CD4-positive, alpha-beta T cell (primary cell): ENCODE data around the gene GAREM2. TPM values are rescaled to one million over a fixed set of nuclear protein-coding genes. Genes with fewer than 3 reads are reported as not detected.

Source experiments
- ATAC-seq: fragments of 200-7000 bp; cut with Tn5 transposase; one replicate; pipeline ENCODE4 v1.10.0; 2022; ENCODE audit warnings: mild to moderate bottlenecking; ENCODE audit not compliant: poor library complexity
- CTCF ChIA-PET: fragments of 350-600 bp; sonication (Branson Sonifier 250); formaldehyde crosslinking; loops from one replicate; lab custom pipeline; 2021; ENCODE audit warnings: antibody characterized with exemption, inconsistent platforms; lab: Charles Lee
- POLR2A ChIA-PET: fragments of 350-600 bp; sonication (Branson Sonifier 250); formaldehyde crosslinking; loops from one replicate; lab custom pipeline; 2021; ENCODE audit warnings: antibody characterized with exemption, inconsistent platforms; lab: Charles Lee
- DNase-seq, 14 experiments: peaks; one replicate each; pipeline ENCODE4 v3.0.0-alpha.2; 2013 to 2020; ENCODE audit warnings: mixed read lengths in 2 of 14
- H3K27ac ChIP-seq, 2 donors: one replicate each; pipeline versions ENCODE4 v1.5.1 to v1.7.0; 2013; ENCODE audit warnings: low read length in 2 of 2, low read depth in 1 of 2, mild to moderate bottlenecking in 1 of 2
- H3K27me3 ChIP-seq, 2 experiments: 1 replicate in 1 of 2; 2 replicates in 1 of 2; pipeline versions ENCODE4 v1.6.1 to v1.7.0; 2013; ENCODE audit warnings: low read length in 2 of 2, control low read depth in 1 of 2, mild to moderate bottlenecking in 1 of 2, moderate library complexity in 1 of 2; ENCODE audit not compliant: insufficient read depth in 2 of 2, control insufficient read depth in 1 of 2
- H3K36me3 ChIP-seq: one replicate; pipeline ENCODE4 v1.6.1; 2013; ENCODE audit warnings: low read length, control low read depth; ENCODE audit not compliant: insufficient read depth
- H3K4me1 ChIP-seq: one replicate; pipeline ENCODE4 v1.6.1; 2013; ENCODE audit warnings: low read length, control low read depth; ENCODE audit not compliant: insufficient read depth
- H3K4me3 ChIP-seq: one replicate; pipeline ENCODE4 v1.5.1; 2013; ENCODE audit warnings: mild to moderate bottlenecking, low read length, moderate library complexity
- H3K9me3 ChIP-seq, 2 experiments: 1 replicate in 1 of 2; 2 replicates in 1 of 2; pipeline versions ENCODE4 v1.6.1 to v1.7.0; 2013; ENCODE audit warnings: low read length in 2 of 2, mild to moderate bottlenecking in 2 of 2, control low read depth in 1 of 2, moderate library complexity in 1 of 2; ENCODE audit not compliant: control insufficient read depth in 1 of 2, insufficient read depth in 1 of 2
- H3K27ac Mint-ChIP-seq: one replicate; pipeline ENCODE4 v1.8.0; 2020; ENCODE audit warnings: mixed read lengths
- H3K27me3 Mint-ChIP-seq: one replicate; pipeline ENCODE4 v1.8.0; 2021; ENCODE audit warnings: mixed read lengths
- H3K36me3 Mint-ChIP-seq: one replicate; pipeline ENCODE4 v1.8.0; 2021; ENCODE audit warnings: low read depth, mixed read lengths
- H3K4me1 Mint-ChIP-seq: one replicate; pipeline ENCODE4 v1.8.0; 2021; ENCODE audit warnings: low read depth, mixed read lengths
- H3K4me3 Mint-ChIP-seq: one replicate; pipeline ENCODE4 v1.8.0; 2020; ENCODE audit warnings: mild to moderate bottlenecking, mixed read lengths
- H3K9me3 Mint-ChIP-seq: one replicate; pipeline ENCODE4 v1.8.0; 2020; ENCODE audit warnings: mixed read lengths
- intact Hi-C, 2 experiments: fragments of 100-400 bp; cut with DNase I in 1 of 2; cut with micrococcal nuclease in 1 of 2; formaldehyde crosslinking; loops; one replicate each; pipeline versions ENCODE4 v1.15.1 to v1.9.0; 2023 to 2025; cut with DNase I, micrococcal nuclease
- total RNA-seq, 174 experiments: library from RNA in 2 of 174; stranded (reverse) in 2 of 174; gene quantifications; one replicate each; pipeline ENCODE4 v1.2.3 and lab custom pipeline; 2021 to 2026
- TF ChIP-seq, protein P1 (sequence below): fragments of 200-600 bp; IDR thresholded peaks from one replicate; pipeline ENCODE4 v1.8.0; 2022; ENCODE audit warnings: antibody characterized with exemption, mild to moderate bottlenecking

GAREM2 gene
- total RNA-seq, 2 experiments from 2014 or later = 4.3 to 7.3 TPM

GRCh38 chr2:26191316-26192159 is 18.6 kb downstream of the GAREM2 start:
- H3K9me3 Mint-ChIP-seq = no peaks in the 10 kb centered on the region
- peaks cover 7% of the 10 kb centered on the region for H3K4me1 Mint-ChIP-seq
- H3K36me3 Mint-ChIP-seq = peaks cover 65% of the 10 kb centered on the region
- H3K9me3 ChIP-seq = no peaks in the 10 kb centered on the region
- CTCF ChIA-PET = no interaction called here
- H3K27ac Mint-ChIP-seq = no peak overlapping the region
- H3K4me3 Mint-ChIP-seq = no peak overlapping the region
- DNase-seq (no peak), ATAC-seq (no peak)
- H3K4me1 ChIP-seq = peaks cover 3% of the 10 kb centered on the region
- no peaks in the 10 kb centered on the region for H3K27me3 Mint-ChIP-seq
- no peak overlapping the region for H3K4me3 ChIP-seq
- TF ChIP-seq, protein P1, sequence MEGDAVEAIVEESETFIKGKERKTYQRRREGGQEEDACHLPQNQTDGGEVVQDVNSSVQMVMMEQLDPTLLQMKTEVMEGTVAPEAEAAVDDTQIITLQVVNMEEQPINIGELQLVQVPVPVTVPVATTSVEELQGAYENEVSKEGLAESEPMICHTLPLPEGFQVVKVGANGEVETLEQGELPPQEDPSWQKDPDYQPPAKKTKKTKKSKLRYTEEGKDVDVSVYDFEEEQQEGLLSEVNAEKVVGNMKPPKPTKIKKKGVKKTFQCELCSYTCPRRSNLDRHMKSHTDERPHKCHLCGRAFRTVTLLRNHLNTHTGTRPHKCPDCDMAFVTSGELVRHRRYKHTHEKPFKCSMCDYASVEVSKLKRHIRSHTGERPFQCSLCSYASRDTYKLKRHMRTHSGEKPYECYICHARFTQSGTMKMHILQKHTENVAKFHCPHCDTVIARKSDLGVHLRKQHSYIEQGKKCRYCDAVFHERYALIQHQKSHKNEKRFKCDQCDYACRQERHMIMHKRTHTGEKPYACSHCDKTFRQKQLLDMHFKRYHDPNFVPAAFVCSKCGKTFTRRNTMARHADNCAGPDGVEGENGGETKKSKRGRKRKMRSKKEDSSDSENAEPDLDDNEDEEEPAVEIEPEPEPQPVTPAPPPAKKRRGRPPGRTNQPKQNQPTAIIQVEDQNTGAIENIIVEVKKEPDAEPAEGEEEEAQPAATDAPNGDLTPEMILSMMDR = no peak
- POLR2A ChIA-PET = interaction anchor here (1.5 kb wide), 1 partner anchor 7 kb away, joined by 4 read pairs; no protein-coding TSS in a partner anchor
- H3K27ac ChIP-seq = no peak overlapping the region
- intact Hi-C loops = no loop called here
- H3K36me3 ChIP-seq = peaks cover 57% of the 10 kb centered on the region
- no peaks in the 10 kb centered on the region for H3K27me3 ChIP-seq

DNA sequence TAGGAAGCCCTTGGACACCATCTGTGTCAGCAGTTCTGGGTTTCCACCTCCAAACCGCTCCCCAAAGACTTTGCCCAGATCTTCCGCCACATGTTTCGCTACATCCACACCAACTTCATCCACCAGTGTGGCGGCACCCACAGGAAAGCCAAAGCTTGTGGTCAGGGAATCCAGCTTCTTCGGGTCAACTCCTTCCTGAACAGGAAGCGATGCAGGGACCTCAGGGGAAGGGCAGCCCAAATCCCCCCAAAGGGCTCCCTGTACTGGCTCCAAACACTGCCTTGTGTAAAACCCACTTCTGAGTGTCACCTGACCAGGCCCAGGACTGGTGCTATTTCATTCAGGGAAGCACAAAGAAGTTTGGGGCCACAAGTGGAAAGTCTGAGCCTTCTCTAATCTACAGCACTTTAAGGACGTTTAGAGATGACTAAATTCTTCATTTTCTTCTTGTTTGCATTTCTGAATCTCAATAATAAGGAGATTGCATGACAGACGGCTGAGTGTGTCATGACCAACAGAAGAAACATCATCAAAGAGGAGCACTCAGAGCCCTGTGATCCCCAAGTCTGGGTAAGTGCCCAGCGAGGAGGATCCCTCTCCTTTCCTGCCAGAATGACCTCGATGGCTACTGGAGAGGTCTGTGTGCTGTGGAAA is 20.8 kb downstream of the GAREM2 start:
- TF ChIP-seq, protein P1 = no peak
- Mint-ChIP-seq H3K27me3 (no peaks in the 10 kb centered on the region), H3K4me1 (no peaks in the 10 kb centered on the region), H3K27ac (no peak overlapping the region), H3K36me3 (peaks cover 87% of the 10 kb centered on the region), H3K4me3 (no peak overlapping the region), H3K9me3 (no peaks in the 10 kb centered on the region)
- no peak for ATAC-seq
- Histone ChIP-seq H3K9me3 (no peaks in the 10 kb centered on the region), H3K27me3 (no peaks in the 10 kb centered on the region), H3K27ac (no peak overlapping the region), H3K4me3 (no peak overlapping the region), H3K36me3 (peaks cover 77% of the 10 kb centered on the region), H3K4me1 (no peaks in the 10 kb centered on the region)
- no peak for DNase-seq
- POLR2A ChIA-PET = interaction anchor here (1.5 kb wide), 1 partner anchor 9 kb away, joined by 4 read pairs; no protein-coding TSS in a partner anchor
- intact Hi-C loops = no loop called here
- CTCF ChIA-PET = interaction anchor here (1.9 kb wide), 1 partner anchor 9 kb away, joined by 5 read pairs; no protein-coding TSS in a partner anchor

DNA sequence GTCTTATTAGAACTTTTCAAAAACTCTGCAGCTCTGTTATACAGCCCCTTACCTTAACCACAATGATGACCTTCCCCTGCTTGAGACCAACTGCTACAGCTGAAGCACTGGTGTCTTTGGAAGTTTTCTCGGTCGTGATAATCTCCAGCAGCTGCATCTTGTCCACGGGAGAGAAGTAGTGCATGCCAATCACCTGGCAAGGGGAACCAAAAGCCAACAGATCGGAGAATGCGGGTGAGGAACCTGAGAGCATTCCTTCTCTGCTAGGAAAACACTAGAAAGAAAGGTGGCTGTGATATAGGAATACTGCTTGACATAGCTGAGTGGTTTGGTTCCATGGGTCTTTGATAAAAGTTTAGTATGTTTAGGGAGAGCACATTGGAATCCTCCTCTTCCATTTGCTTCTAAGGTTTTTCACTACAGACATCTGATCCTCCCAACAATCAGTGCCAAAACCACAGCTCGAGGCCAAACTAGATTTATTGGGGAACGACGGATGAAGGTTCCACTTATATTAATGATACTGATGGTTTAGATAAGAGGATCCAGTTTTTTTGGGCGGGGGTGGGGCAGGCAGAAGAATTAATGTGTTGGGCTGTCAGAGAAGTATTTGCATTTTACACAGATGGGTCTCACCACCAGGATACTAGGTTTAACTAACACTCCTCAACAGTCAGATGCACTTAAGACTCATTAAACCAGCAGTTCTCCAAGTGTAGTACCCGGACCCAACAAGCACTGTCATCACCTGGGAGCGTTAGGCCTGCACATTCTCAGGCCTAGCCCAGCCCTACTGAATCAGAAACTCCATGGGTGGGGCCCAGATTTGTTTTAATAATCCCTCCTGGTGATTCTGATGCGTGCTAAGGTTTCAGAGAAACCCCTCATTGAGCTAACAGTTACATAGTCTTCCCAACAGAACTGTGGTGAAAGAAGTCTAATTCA is 22.4 kb downstream of the GAREM2 start:
- H3K9me3 ChIP-seq = no peaks in the 10 kb centered on the region
- no peak overlapping the region for H3K4me3 ChIP-seq
- Mint-ChIP-seq H3K27me3 (no peaks in the 10 kb centered on the region), H3K9me3 (no peaks in the 10 kb centered on the region), H3K36me3 (peaks cover 93% of the 10 kb centered on the region), H3K27ac (no peak overlapping the region), H3K4me3 (no peak overlapping the region), H3K4me1 (no peaks in the 10 kb centered on the region)
- no peak overlapping the region for H3K27ac ChIP-seq
- H3K4me1 ChIP-seq = no peaks in the 10 kb centered on the region
- TF ChIP-seq, protein P1 = no peak
- intact Hi-C loops = no loop called here
- H3K36me3 ChIP-seq = peaks cover 87% of the 10 kb centered on the region
- CTCF ChIA-PET = interaction anchor here (0.6 kb wide), 1 partner anchor 319 kb away, joined by 3 read pairs; no protein-coding TSS in a partner anchor
- POLR2A ChIA-PET = no interaction called here
- no peaks in the 10 kb centered on the region for H3K27me3 ChIP-seq
- ATAC-seq (no peak), DNase-seq (no peak)
